ENCODE results near the gene BTF3. TPM values are rescaled to one million over a fixed set of nuclear protein-coding genes. Genes with fewer than 3 reads are reported as not detected.

BTF3 gene
- total RNA-seq, 1 experiment from 2014 or later, result 861 TPM

- Histone ChIP-seq H4K91ac (ENCODE audit: insufficient read length, low read depth, low read length) (no peak overlapping the region), H2AK5ac (ENCODE audit: insufficient read length, low read length) (no peak overlapping the region), H3K14ac (ENCODE audit: insufficient read depth, low read length) (no peak overlapping the region), H2BK12ac (ENCODE audit: insufficient read length, low read depth, low read length) (no peak overlapping the region), H3K79me2 (ENCODE audit: insufficient read depth, low read length) (no peaks in the 10 kb centered on the region), H3K79me1 (ENCODE audit: insufficient read depth, low read depth, low read length, poor library complexity, severe bottlenecking) (no peaks in the 10 kb centered on the region), H3K23ac (ENCODE audit: insufficient read length, low read depth, low read length) (no peak overlapping the region), H3K9ac (ENCODE audit: extremely low read depth, insufficient read length, low read length) (no peak overlapping the region), H3K27ac (ENCODE audit: insufficient read length, low read depth, low read length) (no peak overlapping the region), H3K4me1 (ENCODE audit: insufficient read depth, low read length) (peaks cover 2% of the 10 kb centered on the region; the same call in 1 of the 2 replicates), H2AFZ (ENCODE audit: low read length) (no peak overlapping the region), H3K56ac (ENCODE audit: insufficient read length, low read depth, low read length) (no peak overlapping the region), H3T11ph (ENCODE audit: low read length) (no peak overlapping the region), H3K18ac (ENCODE audit: insufficient read length, low read depth, low read length) (no peak overlapping the region), H3K9me3 (ENCODE audit: control insufficient read depth, low read depth, low read length) (no peaks in the 10 kb centered on the region), H2BK20ac (ENCODE audit: low read depth, low read length, poor library complexity, severe bottlenecking) (no peak overlapping the region), H3K4ac (ENCODE audit: low read depth, low read length) (no peak overlapping the region), H4K5ac (ENCODE audit: insufficient read length, low read depth, low read length) (no peak overlapping the region), H2BK120ac (ENCODE audit: low read depth, low read length, poor library complexity, severe bottlenecking) (no peak overlapping the region), H4K8ac (replicated peaks; ENCODE audit: insufficient read length, low read depth, low read length) (no peak overlapping the region), H4K20me1 (ENCODE audit: control insufficient read depth, insufficient read depth, insufficient read length) (no peaks in the 10 kb centered on the region), H3K23me2 (ENCODE audit: insufficient read length, low read depth, low read length, poor library complexity, severe bottlenecking) (no peaks in the 10 kb centered on the region), H3K4me2 (ENCODE audit: insufficient read depth, insufficient read length, low read length) (no peak overlapping the region), H3K27me3 (ENCODE audit: insufficient read depth, low read length) (no peaks in the 10 kb centered on the region), H2BK5ac (ENCODE audit: insufficient read length, low read length) (no peak overlapping the region), H2BK15ac (ENCODE audit: low read depth, low read length) (no peak overlapping the region)
- Mint-ChIP-seq H3K27me3 (ENCODE audit: low read depth) (peaks cover 3% of the 10 kb centered on the region), H3K4me1 (peaks cover 9 to 17% of the 10 kb centered on the region in 2 experiments), H3K4me3 (no peak overlapping the region), H3K36me3 (ENCODE audit: insufficient read depth in 1 of 3, low read depth in 3 of 3) (peaks cover 2 to 22% (median 7%) of the 10 kb centered on the region in 3 experiments), H3K9me3 (peaks cover 22 to 25% of the 10 kb centered on the region in 2 experiments), H3K27ac (no peak overlapping the region)
- no peak for DNase-seq
- TF ChIP-seq CTCF (conservative IDR thresholded peaks at IDR 0.05), result no peak
- no CpG with 5 or more reads among the region's 5 CpGs for WGBS (ENCODE audit: extremely low coverage, insufficient read length, low lambda C conversion rate)
These were observed 34.0 kb downstream of the BTF3 start for GRCh38 chr5:73532195-73532594.

Data from H9 (cell line).